NCI-H460 (cell line): ENCODE data around the gene ARSB. TPM values are rescaled to one million over a fixed set of nuclear protein-coding genes. Genes with fewer than 3 reads are reported as not detected.
"Not testable (repeated sequence)": the region's sequence is repeated elsewhere in the genome, so short reads cannot be mapped to it uniquely, and the experiment has no call there.

Experiments used
- DNase-seq: peaks from one replicate; pipeline ENCODE4 v3.0.0-alpha.2; 2016; ENCODE audit warnings: low read depth; ENCODE audit errors: extremely low read depth
- total RNA-seq: library from RNA; depleted of rRNA; stranded (reverse); fragments of >200 nt; shearing (Covaris generic); gene quantifications from 2 replicates; pipeline ENCODE4 v1.2.3, GENCODE V29; 2014

The ARSB gene
- total RNA-seq, 1 experiment from 2014 or later = 20.0 TPM

DNA sequence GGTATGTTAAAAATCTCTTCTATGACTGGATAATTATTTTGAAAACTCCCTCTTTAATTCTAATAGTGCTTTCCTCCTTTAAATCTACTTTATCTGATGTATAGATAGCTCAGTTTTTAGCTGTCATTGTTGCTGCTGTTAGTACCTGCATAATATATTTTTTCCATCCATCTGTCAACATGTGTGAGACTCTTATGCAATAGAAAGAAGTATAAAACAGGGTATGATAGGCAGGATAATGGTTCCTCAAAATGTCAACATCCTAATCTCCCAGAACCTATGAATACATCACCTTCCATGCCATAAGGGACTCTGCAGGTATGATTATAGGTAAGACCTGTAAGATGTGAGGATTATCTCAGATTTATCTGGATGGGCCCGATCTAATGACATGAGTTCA lies 199.7 kb downstream of the ARSB start:
- DNase-seq = no peak

DNA sequence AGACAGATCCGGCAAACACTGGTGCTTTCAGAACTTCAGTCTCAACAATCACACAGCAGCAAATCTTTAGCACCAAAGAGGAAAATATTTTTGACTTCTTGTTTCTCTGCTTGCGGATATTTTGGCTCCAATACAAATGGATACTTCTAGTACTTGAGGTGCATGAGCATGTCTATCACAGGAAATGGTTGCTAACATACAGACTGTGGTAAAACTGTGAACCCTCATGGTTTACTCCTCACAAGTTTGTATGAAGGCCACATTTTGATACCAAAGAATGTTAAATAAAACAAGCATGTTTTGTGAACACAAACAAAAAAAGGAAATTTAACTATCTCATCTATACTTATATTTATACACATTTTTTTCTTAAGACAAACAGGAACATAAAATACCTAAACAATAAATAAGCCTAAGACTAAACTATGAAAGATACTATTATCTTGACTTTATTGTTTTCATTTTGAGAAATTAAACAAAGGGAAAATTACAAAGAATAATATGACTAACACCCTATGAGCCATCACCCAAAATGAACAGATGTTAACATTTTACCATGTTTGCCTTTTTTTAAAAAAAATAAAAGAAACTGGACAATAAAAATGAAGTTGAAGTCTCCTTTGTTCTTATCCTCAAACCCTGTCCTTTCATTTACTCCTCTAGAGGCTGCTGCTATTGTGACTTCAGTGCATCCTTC lies 201.5 kb downstream of the ARSB start:
- no peak for DNase-seq

DNA sequence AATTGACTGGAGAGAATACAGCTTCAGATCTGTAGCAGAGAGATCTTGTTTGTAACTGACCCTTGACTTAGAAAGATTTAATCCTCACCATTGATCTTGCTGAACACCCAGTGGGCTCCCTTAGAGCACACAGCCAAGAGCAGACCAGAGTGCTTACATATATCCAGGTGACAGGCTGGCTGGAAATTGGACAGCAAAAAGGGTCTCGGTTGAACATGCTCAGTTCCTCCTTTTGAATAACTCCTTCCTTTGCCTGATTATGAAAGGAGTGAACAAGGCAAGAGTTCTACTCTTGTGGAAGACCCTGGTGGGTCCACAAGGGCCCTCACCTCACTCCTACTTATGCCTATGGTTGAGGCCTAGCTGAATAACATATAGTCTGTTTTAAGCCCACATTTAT lies 202.4 kb downstream of the ARSB start:
- DNase-seq = no peak

DNA sequence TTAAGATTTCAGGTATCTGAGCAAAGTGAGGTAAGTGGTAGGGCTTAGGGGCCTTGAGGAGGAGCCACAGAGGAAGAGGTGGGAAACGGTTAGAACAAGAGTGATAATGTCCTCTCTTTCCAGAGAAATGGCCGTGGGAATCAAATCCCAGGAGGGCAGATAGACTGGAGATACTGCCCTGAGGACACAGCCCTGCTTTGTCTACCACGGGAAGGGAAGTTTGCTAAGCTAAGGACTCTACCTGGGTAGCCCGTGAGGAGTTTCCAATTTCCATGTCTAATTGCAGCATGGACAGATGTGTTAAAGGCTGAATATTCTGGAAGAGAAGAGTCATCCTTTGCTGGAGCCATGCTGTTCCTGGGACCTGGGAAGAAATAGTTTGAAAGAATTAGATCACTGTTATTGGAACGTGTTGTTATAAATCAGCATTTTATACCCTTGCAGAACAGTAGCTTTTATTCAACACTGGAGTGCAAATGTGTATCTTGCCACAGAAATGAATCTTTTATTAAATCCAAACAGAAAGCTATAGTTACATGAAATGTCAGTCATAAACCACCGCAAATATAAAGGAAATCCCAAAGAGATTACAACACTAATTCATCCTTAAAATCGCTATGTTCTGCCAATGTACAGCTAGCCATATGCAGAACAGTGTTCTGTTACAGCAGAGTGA lies 203.4 kb downstream of the ARSB start:
- DNase-seq = no peak

DNA sequence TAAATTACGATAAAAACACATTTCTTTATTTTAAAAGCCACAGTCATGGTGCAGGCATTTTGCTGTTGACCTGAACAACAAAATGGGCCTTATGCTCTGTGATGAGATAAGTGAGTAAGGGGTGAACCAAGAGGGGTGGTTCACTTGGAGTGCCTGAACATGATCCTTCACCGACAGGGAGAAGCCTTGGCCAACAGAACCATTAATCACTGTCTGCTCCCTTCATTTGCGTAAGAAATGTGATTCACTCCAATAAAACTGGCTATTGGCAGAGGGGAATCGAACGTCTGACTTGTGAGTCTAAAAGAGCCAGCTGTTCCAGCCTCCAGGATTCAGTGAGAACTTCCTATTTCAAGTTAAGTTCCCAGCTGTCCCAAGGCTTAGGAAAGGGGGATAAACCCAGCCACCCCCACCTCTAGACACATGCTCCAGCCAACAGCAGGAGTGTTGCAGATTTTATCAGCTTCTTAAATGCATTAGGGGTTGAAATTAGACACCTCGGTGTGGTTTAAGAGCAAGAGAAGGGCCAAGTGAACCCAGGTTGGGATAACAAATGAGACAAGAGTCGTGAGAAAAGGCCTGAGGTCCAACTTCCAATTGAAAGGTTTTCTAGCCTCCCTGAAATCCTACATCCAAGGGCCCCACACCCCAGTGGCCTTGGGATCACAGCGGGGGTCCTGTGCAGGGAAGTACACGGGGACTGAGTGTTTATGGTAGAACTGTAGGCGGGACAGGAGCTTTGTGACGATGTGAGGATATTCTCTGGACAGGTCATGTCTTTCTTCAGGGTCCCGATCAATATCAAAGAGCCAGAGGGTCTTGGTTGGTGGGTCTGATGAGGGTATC lies 205.1 kb downstream of the ARSB start:
- DNase-seq = no peak

DNA sequence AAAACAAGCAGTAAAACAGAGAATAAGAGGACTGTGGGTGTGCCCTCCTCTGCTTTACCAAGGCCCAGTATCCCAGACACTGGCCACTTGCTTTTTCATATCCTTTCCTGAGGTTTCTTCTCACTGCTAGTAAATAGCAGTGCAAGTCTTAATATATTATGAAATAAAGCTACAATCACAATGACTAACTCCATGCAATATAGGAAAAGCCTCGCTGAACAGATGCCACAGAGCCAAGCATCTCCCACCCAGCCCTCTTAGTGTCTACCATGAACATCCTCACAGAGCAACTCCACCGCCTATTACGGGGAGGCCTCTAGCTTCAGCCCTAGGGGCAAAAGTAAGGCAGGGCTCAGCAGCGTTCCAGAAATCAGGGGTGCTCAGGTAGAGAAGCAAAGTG lies 205.8 kb downstream of the ARSB start:
- no peak for DNase-seq

DNA sequence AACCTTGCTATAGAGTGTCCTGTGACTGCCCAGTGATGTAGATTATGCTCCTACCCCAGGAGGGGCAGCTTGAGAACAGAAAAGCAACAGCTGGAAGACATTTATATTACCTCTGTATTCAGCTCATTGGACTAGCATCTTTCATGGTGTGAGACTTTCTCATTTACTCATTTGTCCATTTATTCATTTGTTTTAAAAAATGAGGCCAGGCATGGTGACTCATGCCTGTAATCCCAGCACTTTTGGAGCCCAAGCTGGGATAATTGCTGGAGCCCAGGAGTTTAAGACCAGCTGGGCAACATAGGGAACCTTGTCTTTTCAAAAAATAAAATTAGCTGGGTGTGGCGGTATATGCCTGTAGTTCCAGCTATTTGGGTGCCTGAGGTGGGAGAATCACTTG lies 206.6 kb downstream of the ARSB start:
- no peak for DNase-seq

DNA sequence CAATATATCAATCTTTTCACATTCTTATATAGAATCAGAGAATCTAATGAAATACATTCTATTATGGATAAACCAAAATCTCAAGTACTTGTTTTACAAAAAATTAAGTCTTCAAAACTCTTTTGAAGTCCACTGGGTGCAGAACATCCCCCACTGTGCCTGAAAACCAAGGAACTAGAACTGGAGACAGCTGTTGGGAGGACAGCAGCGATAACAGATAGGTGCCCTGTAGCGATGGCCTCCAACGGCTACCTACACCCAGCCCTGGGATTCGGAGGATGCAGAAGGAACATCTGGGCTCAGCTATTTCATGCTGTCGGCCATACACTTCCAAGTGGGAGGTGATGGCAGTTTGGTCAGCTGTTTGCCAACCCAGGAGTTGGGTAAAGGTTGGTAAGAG lies 207.2 kb downstream of the ARSB start:
- DNase-seq = no peak

DNA sequence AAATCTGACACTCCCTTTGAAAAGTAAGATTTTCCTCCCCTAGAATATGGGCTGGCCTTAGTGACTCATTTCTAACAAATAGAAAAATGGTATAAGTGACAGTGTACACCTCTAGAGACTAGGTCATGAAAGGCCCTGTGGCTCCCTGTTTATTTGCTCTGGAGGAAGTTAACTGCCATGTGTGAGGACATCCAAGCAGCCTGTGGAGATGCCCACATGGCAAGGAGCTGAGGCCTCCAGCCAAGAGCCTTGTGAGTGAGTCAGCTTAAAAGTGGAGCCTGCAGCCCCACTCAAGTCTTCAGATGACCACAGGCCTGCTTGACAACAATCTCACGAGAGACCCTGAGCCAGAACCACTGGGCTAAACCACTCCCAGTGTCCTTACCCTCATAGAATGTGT lies 208.5 kb downstream of the ARSB start:
- no peak for DNase-seq

DNA sequence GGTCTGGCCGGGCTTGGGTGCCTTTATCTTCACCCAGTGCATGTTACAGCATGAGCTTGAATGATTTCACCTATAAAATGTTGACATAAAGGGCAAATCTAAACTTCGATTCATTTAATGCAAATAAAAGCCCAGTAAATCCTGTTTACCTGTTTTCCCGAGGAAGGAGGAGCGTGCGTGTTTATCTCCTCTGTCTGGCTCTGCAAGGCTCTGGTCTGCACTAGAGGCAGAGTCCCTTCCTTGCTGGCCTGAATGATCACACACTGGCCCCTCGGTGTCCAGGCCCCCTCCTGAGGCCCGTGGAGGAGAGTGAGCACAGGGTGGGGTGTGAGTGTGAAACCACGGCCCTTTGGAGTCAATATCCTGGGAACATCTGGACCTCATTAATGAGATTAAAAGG lies 211.5 kb downstream of the ARSB start:
- DNase-seq = no peak

DNA sequence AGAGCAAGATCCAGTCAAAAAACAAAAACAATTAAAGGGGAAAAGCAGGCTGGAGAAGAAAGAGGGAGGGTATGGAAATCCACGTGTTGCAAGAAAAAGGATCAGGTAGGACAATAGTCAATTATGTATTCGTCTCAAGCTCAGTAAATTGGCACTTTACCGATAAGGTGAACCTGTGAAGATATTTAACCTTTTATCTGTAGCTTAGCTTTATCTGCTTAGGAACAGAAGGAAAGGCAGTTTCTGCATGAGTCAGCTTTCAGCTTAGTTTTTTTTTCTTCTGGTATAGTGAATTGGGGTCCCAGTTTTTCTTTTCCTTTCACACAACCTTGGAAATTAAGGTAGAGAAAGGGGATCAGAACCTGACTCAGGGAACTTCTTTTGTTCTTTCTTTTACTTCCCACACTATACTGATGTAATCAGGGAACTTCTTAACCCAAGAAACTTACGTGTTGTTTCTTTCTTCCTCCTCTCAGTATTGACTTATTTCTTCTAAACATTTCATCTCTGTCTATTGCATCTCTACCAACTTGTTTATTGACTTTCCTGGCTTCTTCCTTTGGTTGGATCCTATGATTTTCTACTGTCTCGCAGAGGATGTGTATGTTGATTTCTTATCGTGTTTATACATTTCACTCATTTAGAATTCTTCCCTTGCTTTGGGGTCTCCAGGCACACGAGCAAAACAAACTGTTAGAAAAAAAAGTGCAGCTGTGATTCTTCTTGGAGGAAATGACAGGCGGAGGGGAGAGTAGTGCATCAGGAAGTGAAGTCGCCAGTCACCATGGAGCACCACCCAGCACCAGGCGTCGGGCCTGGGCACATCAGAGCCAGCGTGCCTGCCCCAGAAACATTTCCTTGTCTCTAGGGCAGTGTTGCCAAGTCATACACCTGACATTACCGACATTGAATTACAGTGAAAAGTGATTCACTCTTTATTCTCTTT lies 213.6 kb downstream of the ARSB start:
- DNase-seq = no peak

DNA sequence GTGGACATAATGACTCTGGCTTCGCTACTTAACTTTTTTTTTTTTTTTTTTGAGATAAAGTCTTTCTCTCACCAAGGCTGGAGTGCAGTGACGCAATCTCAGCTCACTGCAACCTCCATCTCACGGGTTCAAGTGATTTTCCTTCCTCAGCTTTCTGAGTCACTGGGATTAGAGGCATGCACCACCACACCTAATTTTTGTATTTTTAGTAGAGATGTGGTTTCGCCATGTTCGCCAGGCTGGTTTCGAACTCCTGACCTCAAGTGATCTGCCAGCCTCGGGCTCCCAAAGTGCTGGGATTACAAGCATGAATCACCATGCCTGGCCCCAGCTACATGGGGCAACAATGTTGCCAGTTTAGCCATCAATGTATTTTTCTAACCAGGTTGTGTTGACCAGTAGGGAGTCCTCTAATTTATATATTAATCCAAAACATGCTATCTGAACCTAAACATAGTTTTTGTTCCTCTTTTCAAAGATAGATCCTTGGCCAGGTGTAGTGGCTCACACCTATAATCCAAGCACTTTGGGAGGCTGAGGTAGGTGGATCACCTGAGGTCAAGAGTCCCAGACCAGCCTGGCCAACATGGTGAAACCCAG lies 216.2 kb downstream of the ARSB start:
- DNase-seq = no peak

DNA sequence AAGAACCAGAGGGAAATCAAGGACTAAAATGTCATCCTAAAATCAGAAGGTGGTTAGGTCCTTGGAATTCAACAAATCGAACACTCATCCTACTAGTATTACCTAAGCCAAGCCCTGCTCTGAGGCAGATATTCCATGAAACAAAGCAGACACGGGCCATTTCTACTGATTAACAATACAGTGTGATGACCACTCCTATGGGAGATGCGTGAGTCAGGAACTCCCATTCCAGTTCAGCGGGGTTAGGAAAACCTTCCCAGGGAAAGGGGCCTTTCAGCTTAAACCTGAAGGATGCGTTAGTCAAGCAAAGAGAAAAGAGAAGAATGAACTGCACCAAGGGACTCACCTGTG lies 218.7 kb downstream of the ARSB start:
- DNase-seq = no peak

DNA sequence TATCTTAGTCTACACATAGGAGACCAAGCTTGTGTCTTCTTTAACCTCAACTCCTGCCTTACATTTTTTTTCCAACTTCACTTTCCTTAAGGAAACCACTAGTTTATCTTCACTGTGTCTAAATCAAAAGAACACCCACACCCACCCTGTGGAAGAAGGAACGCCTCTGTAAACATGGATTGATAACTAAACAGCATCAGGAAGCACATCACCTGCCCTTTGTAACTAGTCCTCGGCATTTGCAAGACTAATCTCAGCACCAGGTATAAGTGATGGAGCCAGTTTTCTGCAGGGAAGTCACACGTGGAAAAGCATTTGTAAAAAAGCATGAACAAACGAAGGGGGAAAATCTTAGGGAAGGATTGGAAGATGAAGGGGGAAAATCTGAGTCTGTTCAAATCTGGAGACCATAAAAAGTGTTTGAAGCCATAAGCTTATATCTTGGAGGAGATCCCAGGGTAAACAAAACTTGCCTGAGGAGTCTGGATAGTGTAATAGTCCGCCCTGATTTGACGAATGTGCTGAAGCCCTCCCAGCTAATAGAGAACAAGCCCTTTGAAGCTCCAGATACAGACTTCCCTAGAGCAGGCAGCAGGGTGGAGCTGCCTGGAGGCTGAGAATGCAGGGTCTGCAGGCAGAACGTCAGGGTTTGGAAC lies 219.2 kb downstream of the ARSB start:
- no peak for DNase-seq

DNA sequence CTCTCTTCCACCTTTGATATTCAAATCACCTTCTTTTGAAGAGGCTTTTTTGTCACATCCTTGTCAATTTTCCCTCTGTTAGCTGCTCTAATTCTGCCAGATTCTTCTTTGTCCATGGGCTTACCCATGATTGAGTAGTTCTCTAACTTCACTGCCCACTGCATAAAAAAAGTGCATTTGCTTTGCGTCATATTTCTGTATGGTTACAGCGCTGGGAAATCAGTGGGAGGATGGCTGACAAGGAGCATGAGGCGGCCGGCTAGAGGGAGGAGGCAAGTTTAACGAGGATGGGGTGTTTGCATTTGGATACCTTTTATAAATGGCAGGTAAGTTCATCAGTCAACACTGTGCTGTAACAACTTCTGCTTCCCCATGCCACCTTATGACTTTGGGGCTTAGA lies 220.0 kb downstream of the ARSB start:
- DNase-seq = no peak

DNA sequence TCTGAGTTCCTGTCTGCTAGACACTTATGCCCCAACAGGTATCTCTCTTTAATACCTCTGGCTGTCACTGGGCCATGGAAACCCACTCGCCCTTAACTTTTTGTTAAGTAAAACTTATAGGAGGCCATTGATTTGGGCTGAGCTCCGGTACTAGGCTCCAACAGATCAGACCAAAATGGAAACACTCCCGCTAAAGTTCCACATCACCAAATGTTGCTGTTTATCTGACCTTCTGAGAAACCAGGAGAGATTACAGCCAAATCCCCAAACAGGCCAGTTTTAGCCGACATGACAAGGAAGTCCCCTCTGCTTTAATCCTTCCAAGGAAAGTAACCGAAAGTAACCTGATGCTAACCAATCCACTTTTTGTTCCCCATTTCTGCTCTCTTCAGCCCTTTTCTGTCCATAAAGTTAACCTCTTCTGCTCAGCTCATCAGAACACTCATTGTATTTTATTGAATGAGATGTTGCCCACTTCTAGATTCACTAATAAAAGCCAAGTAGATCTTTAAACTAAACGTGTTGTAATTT lies 221.4 kb downstream of the ARSB start:
- DNase-seq = no peak

DNA sequence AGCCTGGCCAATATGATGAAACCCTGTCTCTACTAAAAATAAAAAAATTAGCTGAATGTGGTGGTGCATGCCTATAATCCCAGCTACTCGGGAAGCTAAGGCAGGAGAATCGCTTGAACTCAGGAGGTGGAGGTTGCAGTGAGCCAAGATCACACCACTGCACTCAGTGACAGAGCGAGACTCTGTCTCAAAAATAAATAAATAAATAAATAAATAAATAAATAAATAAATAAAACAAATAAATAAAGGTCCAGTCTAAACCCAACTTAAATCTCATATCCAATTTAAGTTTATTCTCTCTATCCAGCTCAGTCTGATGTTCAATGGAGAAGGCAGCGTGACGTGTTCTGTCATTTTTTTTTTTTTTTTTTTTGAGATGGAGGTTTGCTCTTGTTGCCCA lies 222.4 kb downstream of the ARSB start:
- DNase-seq = not testable (repeated sequence)

DNA sequence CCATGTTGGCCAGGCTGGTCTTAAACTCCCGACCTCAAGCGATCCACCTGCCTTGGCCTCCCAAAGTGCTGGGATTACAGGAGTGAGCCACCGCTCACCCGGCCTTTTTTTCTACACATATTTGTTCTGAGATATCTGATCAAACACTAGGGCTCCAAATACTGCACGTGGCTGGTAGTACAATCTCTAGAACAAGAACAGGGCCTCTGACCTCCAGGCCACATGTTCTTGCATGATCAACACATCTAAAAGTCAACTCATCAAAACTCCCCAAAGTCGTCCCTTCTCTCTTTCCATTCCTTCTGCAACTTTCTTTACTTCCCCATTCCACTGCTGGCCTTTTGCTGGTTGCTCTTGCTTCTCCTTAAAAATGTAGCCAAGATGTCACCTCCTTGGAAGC lies 223.3 kb downstream of the ARSB start:
- no peak for DNase-seq

DNA sequence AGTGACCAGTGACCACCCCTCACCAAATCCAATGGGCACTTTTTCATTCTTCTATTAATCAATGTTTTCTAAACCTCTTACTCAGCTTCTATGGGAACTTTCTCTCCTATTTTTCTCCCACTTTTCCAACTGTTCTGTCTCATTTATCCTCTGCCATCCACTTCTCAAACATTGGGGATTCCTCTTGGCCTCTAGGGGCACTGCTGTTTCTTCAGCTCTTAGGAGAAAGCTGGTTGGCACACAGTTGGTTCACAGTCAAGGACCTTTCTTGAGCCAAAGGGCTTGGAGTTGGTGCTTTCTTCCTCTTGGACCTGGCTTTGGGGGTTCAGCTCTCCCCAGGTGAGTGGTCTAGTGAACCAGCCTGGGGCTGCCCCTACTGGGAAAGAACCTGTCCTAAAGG lies 224.3 kb downstream of the ARSB start:
- no peak for DNase-seq

DNA sequence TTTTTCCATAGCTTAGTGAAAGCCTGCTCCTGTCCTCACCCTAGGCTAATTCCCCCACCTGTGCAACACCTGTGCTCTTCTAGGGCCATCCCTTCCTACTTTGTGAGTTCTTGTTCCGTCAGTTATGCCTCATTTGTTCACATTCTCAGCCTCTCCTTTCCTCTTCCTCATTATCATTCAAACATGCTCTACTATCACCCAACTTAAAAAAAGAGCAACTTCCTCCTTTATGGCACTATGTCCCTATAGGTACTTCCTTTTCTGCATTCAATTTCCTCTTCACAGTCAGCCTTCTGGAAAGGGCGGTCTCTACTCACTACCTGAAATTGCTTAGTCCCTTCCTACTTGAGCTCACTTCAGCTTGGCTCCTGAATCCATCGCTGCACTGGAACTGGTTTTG lies 224.7 kb downstream of the ARSB start:
- DNase-seq = no peak
